ENCODE measurements around the gene CYB5RL. TPM values are rescaled to one million over a fixed set of nuclear protein-coding genes. Genes with fewer than 3 reads are reported as not detected.

The CYB5RL gene
- total RNA-seq, 1 donor from 2014 or later: 8.7 TPM

DNA sequence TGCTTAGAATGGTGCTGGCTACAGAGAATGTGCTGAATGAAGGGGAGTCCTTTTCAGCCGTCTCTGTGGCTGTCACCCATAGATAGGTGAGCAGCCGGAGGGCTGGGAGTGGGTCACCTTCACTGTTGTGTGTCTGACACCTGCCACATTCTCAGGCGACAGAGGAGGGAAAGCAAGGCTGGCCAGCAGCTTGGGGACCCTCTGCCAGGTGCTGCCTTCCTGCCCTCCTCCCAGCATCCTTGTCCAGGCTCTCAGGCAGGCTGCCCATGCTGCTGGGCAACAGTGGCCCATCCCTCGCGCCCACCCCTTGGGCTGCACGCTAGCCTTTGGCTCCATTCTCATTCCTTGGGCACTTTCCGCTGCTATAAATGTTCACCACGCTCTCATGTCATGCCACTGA is 22.1 kb downstream of the CYB5RL start:
- POLR2A ChIA-PET: no interaction called here
- Mint-ChIP-seq H3K4me3 (no peak overlapping the region), H3K27ac (no peak overlapping the region), H3K36me3 (ENCODE audit: low read depth) (peaks cover 22% of the 10 kb centered on the region), H3K27me3 (no peaks in the 10 kb centered on the region), H3K4me1 (no peaks in the 10 kb centered on the region), H3K9me3 (no peaks in the 10 kb centered on the region)
- intact Hi-C loops (cut with micrococcal nuclease): no loop called here
- CTCF ChIA-PET: no interaction called here
- ATAC-seq (ENCODE audit: low read depth) (no peak), DNase-seq (no peak)
- TF ChIP-seq, protein P1, sequence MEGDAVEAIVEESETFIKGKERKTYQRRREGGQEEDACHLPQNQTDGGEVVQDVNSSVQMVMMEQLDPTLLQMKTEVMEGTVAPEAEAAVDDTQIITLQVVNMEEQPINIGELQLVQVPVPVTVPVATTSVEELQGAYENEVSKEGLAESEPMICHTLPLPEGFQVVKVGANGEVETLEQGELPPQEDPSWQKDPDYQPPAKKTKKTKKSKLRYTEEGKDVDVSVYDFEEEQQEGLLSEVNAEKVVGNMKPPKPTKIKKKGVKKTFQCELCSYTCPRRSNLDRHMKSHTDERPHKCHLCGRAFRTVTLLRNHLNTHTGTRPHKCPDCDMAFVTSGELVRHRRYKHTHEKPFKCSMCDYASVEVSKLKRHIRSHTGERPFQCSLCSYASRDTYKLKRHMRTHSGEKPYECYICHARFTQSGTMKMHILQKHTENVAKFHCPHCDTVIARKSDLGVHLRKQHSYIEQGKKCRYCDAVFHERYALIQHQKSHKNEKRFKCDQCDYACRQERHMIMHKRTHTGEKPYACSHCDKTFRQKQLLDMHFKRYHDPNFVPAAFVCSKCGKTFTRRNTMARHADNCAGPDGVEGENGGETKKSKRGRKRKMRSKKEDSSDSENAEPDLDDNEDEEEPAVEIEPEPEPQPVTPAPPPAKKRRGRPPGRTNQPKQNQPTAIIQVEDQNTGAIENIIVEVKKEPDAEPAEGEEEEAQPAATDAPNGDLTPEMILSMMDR (IDR thresholded peaks at IDR 0.05): no peak

DNA sequence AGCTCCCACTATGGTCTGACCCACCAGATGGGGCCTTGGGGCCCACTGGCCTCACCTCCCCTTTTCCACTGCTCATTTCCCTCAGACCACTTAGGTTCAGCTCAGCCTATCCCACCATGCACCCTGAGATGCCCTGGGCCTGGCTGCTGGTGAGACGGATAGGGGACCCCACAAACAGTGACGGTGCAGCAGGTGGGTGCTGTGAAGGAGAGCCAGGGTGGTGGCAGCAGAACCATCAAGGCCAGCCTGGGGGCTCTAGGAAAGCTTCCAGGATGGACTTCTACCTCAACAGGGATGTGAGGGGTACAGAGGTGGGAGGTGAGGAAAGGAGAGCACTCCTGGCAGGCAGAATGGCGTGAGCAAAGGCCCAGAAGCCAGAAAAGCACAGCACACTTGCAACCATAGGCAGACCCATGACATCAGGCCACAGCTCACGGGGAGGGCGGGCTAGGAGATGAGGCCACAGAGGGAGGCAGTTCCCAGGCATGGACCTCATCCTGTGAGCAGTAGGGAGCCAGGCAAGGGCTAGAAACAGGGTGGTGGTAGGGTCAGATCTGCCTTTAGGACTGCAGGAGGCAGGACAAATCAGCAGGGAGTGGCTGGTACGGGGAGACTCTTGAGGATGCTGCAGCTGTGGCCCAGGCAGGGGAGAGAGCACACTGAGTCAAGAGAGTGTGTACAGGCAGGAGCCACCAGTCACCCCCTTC is 23.1 kb downstream of the CYB5RL start:
- DNase-seq: no peak
- TF ChIP-seq, protein P1 (IDR thresholded peaks at IDR 0.05): no peak
- Mint-ChIP-seq H3K4me1 (no peaks in the 10 kb centered on the region), H3K9me3 (no peaks in the 10 kb centered on the region), H3K36me3 (ENCODE audit: low read depth) (peaks cover 24% of the 10 kb centered on the region), H3K4me3 (no peak overlapping the region), H3K27me3 (no peaks in the 10 kb centered on the region), H3K27ac (no peak overlapping the region)
- ChIA-PET POLR2A (no interaction called here), CTCF (no interaction called here)
- no peak for ATAC-seq (ENCODE audit: low read depth)
- intact Hi-C loops (cut with micrococcal nuclease): no loop called here

DNA sequence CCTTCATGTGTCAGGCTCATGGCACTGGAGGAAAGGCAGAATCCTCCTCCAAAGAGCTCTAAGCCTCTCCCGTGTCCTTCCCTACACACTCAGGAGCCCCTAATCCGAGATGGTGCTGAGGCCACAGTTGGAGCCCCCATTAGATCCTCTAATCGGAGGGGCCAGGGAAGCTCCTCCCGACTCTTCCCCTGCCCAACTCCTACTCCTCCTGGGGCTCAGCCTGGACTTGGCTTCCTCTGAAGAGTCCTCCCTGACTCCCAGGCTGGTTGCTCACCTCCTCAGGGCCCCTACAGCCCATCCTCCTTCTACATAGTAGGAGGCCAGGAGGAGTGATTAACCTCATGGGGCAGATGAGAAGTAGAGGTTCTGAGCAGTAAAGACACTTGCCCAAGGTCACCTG is 25.7 kb downstream of the CYB5RL start:
- H3K4me1 Mint-ChIP-seq: no peaks in the 10 kb centered on the region
- TF ChIP-seq, protein P1 (IDR thresholded peaks at IDR 0.05): no peak
- H3K27ac Mint-ChIP-seq: no peak overlapping the region
- no peak overlapping the region for H3K4me3 Mint-ChIP-seq
- CTCF ChIA-PET: no interaction called here
- intact Hi-C loops (cut with micrococcal nuclease): no loop called here
- H3K27me3 Mint-ChIP-seq: no peaks in the 10 kb centered on the region
- POLR2A ChIA-PET: no interaction called here
- peaks cover 17% of the 10 kb centered on the region for H3K36me3 Mint-ChIP-seq (ENCODE audit: low read depth)
- DNase-seq (no peak), ATAC-seq (ENCODE audit: low read depth) (no peak)
- H3K9me3 Mint-ChIP-seq: no peaks in the 10 kb centered on the region

DNA sequence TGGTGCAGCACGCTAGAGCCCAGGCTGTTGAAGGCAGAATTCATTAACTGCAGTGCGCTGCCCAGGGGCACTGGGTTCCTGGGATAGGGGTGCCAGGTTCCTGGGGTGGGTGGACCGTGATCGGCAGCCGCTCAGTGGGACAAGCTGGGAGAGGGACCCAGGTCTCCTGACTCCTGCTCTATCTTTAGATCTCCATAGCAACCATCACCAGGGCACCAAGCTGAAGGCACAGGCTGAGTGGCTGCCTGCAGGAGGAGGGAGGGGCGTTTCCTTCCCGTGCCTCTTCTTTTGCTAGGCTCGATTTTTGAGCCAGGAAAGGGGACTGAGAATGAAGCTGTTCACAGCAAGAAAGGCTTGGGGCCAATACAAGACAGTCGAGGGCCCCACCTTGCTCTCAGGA is 26.1 kb downstream of the CYB5RL start:
- no peaks in the 10 kb centered on the region for H3K4me1 Mint-ChIP-seq
- intact Hi-C loops (cut with micrococcal nuclease): no loop called here
- CTCF ChIA-PET: no interaction called here

More for the DNA sequence above, 26.1 kb downstream of the CYB5RL start:
- H3K9me3 Mint-ChIP-seq: no peaks in the 10 kb centered on the region
- H3K36me3 Mint-ChIP-seq (ENCODE audit: low read depth): peaks cover 14% of the 10 kb centered on the region
- H3K27ac Mint-ChIP-seq: no peak overlapping the region
- H3K27me3 Mint-ChIP-seq: no peaks in the 10 kb centered on the region
- H3K4me3 Mint-ChIP-seq: no peak overlapping the region
- ATAC-seq (ENCODE audit: low read depth) (no peak), DNase-seq (no peak)
- POLR2A ChIA-PET: no interaction called here
- TF ChIP-seq, protein P1 (IDR thresholded peaks at IDR 0.05): no peak

Measured in activated B cell treated with CpG ODN at 0.5 μM for 24 hours (primary cell).